HepG2 (cell line): ENCODE measurements around the gene GATA1. TPM values are rescaled to one million over a fixed set of nuclear protein-coding genes. Genes with fewer than 3 reads are reported as not detected.

Experiments used
- ADNP ChIP-seq: sonication (generic); formaldehyde crosslinking; IDR thresholded peaks from 2 replicates; pipeline ENCODE4 v1.4.0; 2020; ENCODE audit warnings: missing genetic modification reagents
- NR2C2 ChIP-seq: sonication (generic); formaldehyde crosslinking; IDR thresholded peaks from 2 replicates; pipeline ENCODE4 v1.4.0; 2020; ENCODE audit warnings: missing genetic modification reagents, mild to moderate bottlenecking, moderate library complexity, borderline replicate concordance
- ZNF234 ChIP-seq: sonication (generic); formaldehyde crosslinking; conservative IDR thresholded peaks from 2 replicates; pipeline ENCODE4 v1.5.1; 2020; ENCODE audit warnings: mild to moderate bottlenecking, missing genetic modification reagents
- polyA plus RNA-seq, 8 experiments: library from polyadenylated mRNA; depleted of rRNA in 3 of 8; stranded (reverse) in 7 of 8; unstranded in 1 of 8; fragments of >200 nt; fragmentation: Illumina TruSeq in 4 of 8; extraction: Trizol in 4 of 8; gene quantifications; 2 replicates each; pipeline versions ENCODE4 v1.2.1 to v1.2.3, GENCODE V29; 2011 to 2016; ENCODE audit warnings: low read depth in 4 of 8, missing spikeins in 1 of 8, mixed read lengths in 1 of 8; ENCODE audit not compliant: insufficient read depth in 1 of 8
- total RNA-seq, 5 experiments: library from RNA; depleted of rRNA; stranded (reverse); fragments of >200 nt; fragmentation: Illumina TruSeq; extraction: Trizol; gene quantifications; 2 replicates each; pipeline ENCODE4 v1.2.3, GENCODE V29; 2016; ENCODE audit warnings: low read depth in 1 of 5
- TF ChIP-seq, protein P1 (sequence below), 2 experiments: sonication (generic) in 1 of 2; formaldehyde crosslinking in 1 of 2; IDR thresholded peaks; 2 replicates each; pipeline versions ENCODE4 v1.4.0 to v1.6.1; 2016 to 2020; ENCODE audit warnings: borderline replicate concordance in 1 of 2, low read depth in 1 of 2, mild to moderate bottlenecking in 1 of 2, missing genetic modification reagents in 1 of 2
- TF ChIP-seq, protein P2 (sequence below): sonication (generic); formaldehyde crosslinking; IDR thresholded peaks from 2 replicates; pipeline ENCODE4 v1.4.0; 2020; ENCODE audit warnings: mild to moderate bottlenecking, missing genetic modification reagents

Gene GATA1
- total and polyA plus RNA-seq, 2 of the 13 experiments (the other 11 are each of a cell fraction or from before 2014, with no cell fraction given), result 0.13 TPM; not detected in 1

DNA sequence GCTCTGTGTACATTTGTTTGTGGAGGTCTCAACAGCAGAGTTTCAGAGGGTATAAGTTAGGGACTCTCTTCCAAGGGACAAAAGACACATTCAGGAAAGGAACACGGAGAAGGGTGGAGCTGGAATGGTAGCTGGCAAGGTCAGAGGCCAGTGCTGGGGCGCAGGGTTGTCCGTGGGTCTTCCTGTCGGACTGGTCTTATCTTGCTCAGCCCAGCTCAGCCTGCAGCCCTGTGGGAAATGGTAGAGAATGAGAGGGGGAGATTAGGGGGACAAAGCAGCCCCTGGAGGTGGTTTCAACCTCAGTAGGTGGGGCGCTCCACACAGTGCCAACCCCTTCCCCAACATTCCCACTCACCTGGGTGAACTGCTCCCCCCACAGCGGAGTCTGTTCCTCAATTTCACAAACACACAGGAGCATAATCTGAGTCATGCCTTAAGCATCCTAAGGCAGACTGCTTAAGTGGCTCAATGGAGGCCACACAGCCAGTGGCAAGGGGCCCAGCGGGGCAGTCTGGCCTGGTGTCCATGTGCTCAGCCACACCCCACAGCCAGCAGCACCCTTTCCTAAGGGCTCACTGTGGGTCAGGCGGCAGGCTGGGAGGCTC is 8.6 kb downstream of the GATA1 start (continued):
- TF ChIP-seq, protein P1, sequence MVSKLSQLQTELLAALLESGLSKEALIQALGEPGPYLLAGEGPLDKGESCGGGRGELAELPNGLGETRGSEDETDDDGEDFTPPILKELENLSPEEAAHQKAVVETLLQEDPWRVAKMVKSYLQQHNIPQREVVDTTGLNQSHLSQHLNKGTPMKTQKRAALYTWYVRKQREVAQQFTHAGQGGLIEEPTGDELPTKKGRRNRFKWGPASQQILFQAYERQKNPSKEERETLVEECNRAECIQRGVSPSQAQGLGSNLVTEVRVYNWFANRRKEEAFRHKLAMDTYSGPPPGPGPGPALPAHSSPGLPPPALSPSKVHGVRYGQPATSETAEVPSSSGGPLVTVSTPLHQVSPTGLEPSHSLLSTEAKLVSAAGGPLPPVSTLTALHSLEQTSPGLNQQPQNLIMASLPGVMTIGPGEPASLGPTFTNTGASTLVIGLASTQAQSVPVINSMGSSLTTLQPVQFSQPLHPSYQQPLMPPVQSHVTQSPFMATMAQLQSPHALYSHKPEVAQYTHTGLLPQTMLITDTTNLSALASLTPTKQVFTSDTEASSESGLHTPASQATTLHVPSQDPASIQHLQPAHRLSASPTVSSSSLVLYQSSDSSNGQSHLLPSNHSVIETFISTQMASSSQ (IDR thresholded peaks at IDR 0.05; ENCODE audit: low read depth), result no peak
- TF ChIP-seq, protein P1 (CRISPR knock-in tag; IDR thresholded peaks at IDR 0.05; ENCODE audit: borderline replicate concordance), result no peak
- TF ChIP-seq, protein P2, sequence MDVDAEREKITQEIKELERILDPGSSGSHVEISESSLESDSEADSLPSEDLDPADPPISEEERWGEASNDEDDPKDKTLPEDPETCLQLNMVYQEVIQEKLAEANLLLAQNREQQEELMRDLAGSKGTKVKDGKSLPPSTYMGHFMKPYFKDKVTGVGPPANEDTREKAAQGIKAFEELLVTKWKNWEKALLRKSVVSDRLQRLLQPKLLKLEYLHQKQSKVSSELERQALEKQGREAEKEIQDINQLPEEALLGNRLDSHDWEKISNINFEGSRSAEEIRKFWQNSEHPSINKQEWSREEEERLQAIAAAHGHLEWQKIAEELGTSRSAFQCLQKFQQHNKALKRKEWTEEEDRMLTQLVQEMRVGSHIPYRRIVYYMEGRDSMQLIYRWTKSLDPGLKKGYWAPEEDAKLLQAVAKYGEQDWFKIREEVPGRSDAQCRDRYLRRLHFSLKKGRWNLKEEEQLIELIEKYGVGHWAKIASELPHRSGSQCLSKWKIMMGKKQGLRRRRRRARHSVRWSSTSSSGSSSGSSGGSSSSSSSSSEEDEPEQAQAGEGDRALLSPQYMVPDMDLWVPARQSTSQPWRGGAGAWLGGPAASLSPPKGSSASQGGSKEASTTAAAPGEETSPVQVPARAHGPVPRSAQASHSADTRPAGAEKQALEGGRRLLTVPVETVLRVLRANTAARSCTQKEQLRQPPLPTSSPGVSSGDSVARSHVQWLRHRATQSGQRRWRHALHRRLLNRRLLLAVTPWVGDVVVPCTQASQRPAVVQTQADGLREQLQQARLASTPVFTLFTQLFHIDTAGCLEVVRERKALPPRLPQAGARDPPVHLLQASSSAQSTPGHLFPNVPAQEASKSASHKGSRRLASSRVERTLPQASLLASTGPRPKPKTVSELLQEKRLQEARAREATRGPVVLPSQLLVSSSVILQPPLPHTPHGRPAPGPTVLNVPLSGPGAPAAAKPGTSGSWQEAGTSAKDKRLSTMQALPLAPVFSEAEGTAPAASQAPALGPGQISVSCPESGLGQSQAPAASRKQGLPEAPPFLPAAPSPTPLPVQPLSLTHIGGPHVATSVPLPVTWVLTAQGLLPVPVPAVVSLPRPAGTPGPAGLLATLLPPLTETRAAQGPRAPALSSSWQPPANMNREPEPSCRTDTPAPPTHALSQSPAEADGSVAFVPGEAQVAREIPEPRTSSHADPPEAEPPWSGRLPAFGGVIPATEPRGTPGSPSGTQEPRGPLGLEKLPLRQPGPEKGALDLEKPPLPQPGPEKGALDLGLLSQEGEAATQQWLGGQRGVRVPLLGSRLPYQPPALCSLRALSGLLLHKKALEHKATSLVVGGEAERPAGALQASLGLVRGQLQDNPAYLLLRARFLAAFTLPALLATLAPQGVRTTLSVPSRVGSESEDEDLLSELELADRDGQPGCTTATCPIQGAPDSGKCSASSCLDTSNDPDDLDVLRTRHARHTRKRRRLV (CRISPR knock-in tag), result no peak
- TF ChIP-seq NR2C2 (CRISPR knock-in tag) (no peak), ZNF234 (CRISPR knock-in tag) (no peak), ADNP (CRISPR knock-in tag) (no peak)
